HEK293 (cell line): ENCODE results near the gene CA12.

Source experiments
- CTCF ChIA-PET: fragments of 350-600 bp; formaldehyde crosslinking; extraction: SDS; loops from one replicate; lab custom pipeline; 2021; ENCODE audit warnings: antibody characterized with exemption; lab: Yijun Ruan, JAX
- POLR2A ChIA-PET: fragments of 300-600 bp; formaldehyde crosslinking; extraction: SDS; loops from one replicate; lab custom pipeline; 2020; ENCODE audit warnings: antibody characterized with exemption, inconsistent platforms; lab: Yijun Ruan, JAX
- H3K27ac ChIP-seq: fragments of 200-500 bp; sonication (Bioruptor generic); 2 replicates; pipeline ENCODE4 v1.5.1; 2014; ENCODE audit warnings: low read depth, low read length, control low read depth, inconsistent platforms; ENCODE audit errors: extremely low read depth
- H3K36me3 ChIP-seq, 2 experiments: fragments of 200-500 bp in 1 of 2; sonication (Bioruptor generic) in 1 of 2; 1 replicate in 1 of 2; 2 replicates in 1 of 2; pipeline ENCODE4 v1.5.1; 2014 to 2017; ENCODE audit warnings: inconsistent platforms in 2 of 2, low read length in 2 of 2; ENCODE audit not compliant: control insufficient read depth in 2 of 2, insufficient read depth in 1 of 2
- H3K4me1 ChIP-seq: fragments of 200-500 bp; sonication (Bioruptor generic); 2 replicates; pipeline ENCODE4 v1.5.1; 2014; ENCODE audit warnings: mild to moderate bottlenecking, low read length, inconsistent platforms; ENCODE audit not compliant: control insufficient read depth, insufficient read depth
- H3K4me3 ChIP-seq: 2 replicates; pipeline ENCODE4 v1.5.1; 2011; ENCODE audit warnings: low read depth, mild to moderate bottlenecking, control low read depth, low read length, moderate library complexity
- H3K9me3 ChIP-seq: fragments of 200-500 bp; sonication (Bioruptor generic); 2 replicates; pipeline ENCODE4 v1.5.1; 2014; ENCODE audit warnings: low read depth, low read length, inconsistent platforms; ENCODE audit not compliant: control insufficient read depth, insufficient read depth
- BCL6B ChIP-seq: fragments of 450-650 bp; formaldehyde crosslinking; IDR thresholded peaks from 2 replicates; pipeline ENCODE4 v1.5.1; 2017; ENCODE audit warnings: missing biosample characterization, missing genetic modification characterization
- CTCF ChIP-seq: fragments of 450-650 bp; formaldehyde crosslinking; IDR thresholded peaks from 2 replicates; pipeline ENCODE4 v1.5.1; 2016; ENCODE audit warnings: missing biosample characterization, missing genetic modification characterization
- KLF7 ChIP-seq: fragments of 450-650 bp; formaldehyde crosslinking; IDR thresholded peaks from 2 replicates; pipeline ENCODE4 v1.5.1; 2016; ENCODE audit warnings: missing biosample characterization, missing genetic modification characterization, borderline replicate concordance
- OSR2 ChIP-seq: fragments of 450-650 bp; formaldehyde crosslinking; IDR thresholded peaks from 2 replicates; pipeline ENCODE4 v1.5.1; 2016; ENCODE audit warnings: missing biosample characterization, missing genetic modification characterization
- PRDM2 ChIP-seq: fragments of 450-650 bp; formaldehyde crosslinking; IDR thresholded peaks from 2 replicates; pipeline ENCODE4 v1.5.1; 2016; ENCODE audit warnings: missing biosample characterization, missing genetic modification characterization, borderline replicate concordance
- ZBTB48 ChIP-seq: fragments of 450-650 bp; formaldehyde crosslinking; IDR thresholded peaks from 2 replicates; pipeline ENCODE4 v1.5.1; 2016; ENCODE audit warnings: missing biosample characterization, missing genetic modification characterization
- ZNF10 ChIP-seq: fragments of 450-650 bp; formaldehyde crosslinking; IDR thresholded peaks from 2 replicates; pipeline ENCODE4 v1.5.1; 2017; ENCODE audit warnings: missing biosample characterization, missing genetic modification characterization
- ZNF155 ChIP-seq: fragments of 450-650 bp; formaldehyde crosslinking; IDR thresholded peaks from 2 replicates; pipeline ENCODE4 v1.5.1; 2016; ENCODE audit warnings: missing biosample characterization, missing genetic modification characterization
- ZNF2 ChIP-seq: fragments of 450-650 bp; formaldehyde crosslinking; IDR thresholded peaks from 2 replicates; pipeline ENCODE4 v1.5.1; 2016; ENCODE audit warnings: missing biosample characterization, missing genetic modification characterization
- ZNF292 ChIP-seq: fragments of 450-650 bp; formaldehyde crosslinking; IDR thresholded peaks from 2 replicates; pipeline ENCODE4 v1.5.1; 2016; ENCODE audit warnings: low read depth, missing biosample characterization, missing genetic modification characterization, borderline replicate concordance
- ZNF341 ChIP-seq: fragments of 450-650 bp; formaldehyde crosslinking; IDR thresholded peaks from 2 replicates; pipeline ENCODE4; 2016; ENCODE audit warnings: low read depth, missing biosample characterization, missing genetic modification characterization
- ZNF354C ChIP-seq: fragments of 450-650 bp; formaldehyde crosslinking; IDR thresholded peaks from 2 replicates; pipeline ENCODE4 v1.5.1; 2016; ENCODE audit warnings: missing biosample characterization, missing genetic modification characterization, low read depth, borderline replicate concordance
- ZNF549 ChIP-seq: fragments of 450-650 bp; IDR thresholded peaks from 2 replicates; pipeline ENCODE4 v1.5.1; 2018; ENCODE audit warnings: missing biosample characterization, missing genetic modification characterization, mild to moderate bottlenecking, inconsistent platforms, moderate library complexity
- ZNF558 ChIP-seq: fragments of 450-650 bp; formaldehyde crosslinking; IDR thresholded peaks from 2 replicates; pipeline ENCODE4 v1.5.1; 2016; ENCODE audit warnings: missing biosample characterization, missing genetic modification characterization
- ZNF596 ChIP-seq: fragments of 450-650 bp; IDR thresholded peaks from 2 replicates; pipeline ENCODE4 v1.5.0; 2018; ENCODE audit warnings: missing biosample characterization, mild to moderate bottlenecking, missing genetic modification characterization, moderate library complexity
- ZNF645 ChIP-seq: fragments of 450-650 bp; formaldehyde crosslinking; IDR thresholded peaks from 2 replicates; pipeline ENCODE4; 2016; ENCODE audit warnings: missing biosample characterization, missing genetic modification characterization
- ZNF654 ChIP-seq: fragments of 450-650 bp; formaldehyde crosslinking; IDR thresholded peaks from 2 replicates; pipeline ENCODE4 v1.5.1; 2016; ENCODE audit warnings: low read depth, missing biosample characterization, missing genetic modification characterization
- ZNF704 ChIP-seq: fragments of 450-650 bp; formaldehyde crosslinking; IDR thresholded peaks from 2 replicates; pipeline ENCODE4 v1.5.1; 2016; ENCODE audit warnings: missing biosample characterization, missing genetic modification characterization
- ZNF785 ChIP-seq: fragments of 450-650 bp; formaldehyde crosslinking; IDR thresholded peaks from 2 replicates; pipeline ENCODE4 v1.5.1; 2016; ENCODE audit warnings: missing biosample characterization, missing genetic modification characterization
- ZNF791 ChIP-seq: fragments of 450-650 bp; formaldehyde crosslinking; IDR thresholded peaks from 2 replicates; pipeline ENCODE4 v1.5.1; 2016; ENCODE audit warnings: missing biosample characterization, missing genetic modification characterization
- ZNF792 ChIP-seq: fragments of 450-650 bp; formaldehyde crosslinking; IDR thresholded peaks from 2 replicates; pipeline ENCODE4 v1.5.1; 2016; ENCODE audit warnings: missing biosample characterization, missing genetic modification characterization

The CA12 gene

GRCh38 chr15:63288778-63289378 is 92.8 kb downstream of the CA12 start:
- POLR2A ChIA-PET: no interaction called here
- no peak overlapping the region for H3K27ac ChIP-seq
- CTCF ChIA-PET: interaction anchor here (0.6 to 4.8 kb wide), 12 partner anchors 10 to 777 kb away, joined by 3 to 43 read pairs (median 4); no protein-coding TSS in a partner anchor
- no peaks in the 10 kb centered on the region for H3K4me1 ChIP-seq
- no peak overlapping the region for H3K4me3 ChIP-seq
- TF ChIP-seq ZNF654 (tag by site-specific recombination) (peak; percentile 86), BCL6B (tag by site-specific recombination) (no peak), OSR2 (tag by site-specific recombination) (no peak), ZNF292 (tag by site-specific recombination) (no peak), ZNF791 (tag by site-specific recombination) (no peak), CTCF (peak; percentile 38; the same call in 1 of the 2 replicates), ZNF549 (tag by site-specific recombination) (no peak), ZNF155 (tag by site-specific recombination) (no peak), ZBTB48 (tag by site-specific recombination) (no peak), KLF7 (tag by site-specific recombination) (no peak), PRDM2 (tag by site-specific recombination) (no peak), ZNF792 (tag by site-specific recombination) (no peak)
- H3K36me3 ChIP-seq: peaks cover 4 to 6% of the 10 kb centered on the region in 2 experiments; a peak in 2 of 3 replicates
- no peaks in the 10 kb centered on the region for H3K9me3 ChIP-seq

GRCh38 chr15:63288342-63288741 is 93.3 kb downstream of the CA12 start:
- Histone ChIP-seq H3K27ac (no peak overlapping the region), H3K4me1 (no peaks in the 10 kb centered on the region), H3K36me3 (peaks cover 4 to 6% of the 10 kb centered on the region in 2 experiments; a peak in 2 of 3 replicates), H3K9me3 (no peaks in the 10 kb centered on the region), H3K4me3 (no peak overlapping the region)
- CTCF ChIA-PET: interaction anchor here (0.6 to 4.8 kb wide), 7 partner anchors 54 to 346 kb away, joined by 3 to 43 read pairs (median 3); no protein-coding TSS in a partner anchor
- no peak for TF ChIP-seq ZNF2 (tag by site-specific recombination)
- TF ChIP-seq ZNF645 (tag by site-specific recombination): no peak
- no peak for TF ChIP-seq ZNF558
- TF ChIP-seq ZNF354C (tag by site-specific recombination): no peak
- no peak for TF ChIP-seq ZNF785 (tag by site-specific recombination)
- TF ChIP-seq ZNF596 (tag by site-specific recombination): no peak
- TF ChIP-seq ZNF341: no peak
- TF ChIP-seq ZNF704 (tag by site-specific recombination): no peak
- TF ChIP-seq ZNF10: peak; percentile 86
- POLR2A ChIA-PET: interaction anchor here (0.6 kb wide), 1 partner anchor 76 kb away, joined by 3 read pairs; no protein-coding TSS in a partner anchor
